Measurements from ENCODE around the gene PTRHD1.

- TF ChIP-seq CTCF (IDR thresholded peaks at IDR 0.05): no peak
- no peak for TF ChIP-seq POLR2A (IDR thresholded peaks at IDR 0.05)
- no peak for TF ChIP-seq EP300 (IDR thresholded peaks at IDR 0.05)
These were observed 29.3 kb downstream of the PTRHD1 start for GRCh38 chr2:24763843-24764242.

Measured in ovary (tissue), 3 donors.